H1 (cell line): ENCODE measurements around the gene CDKN1B. TPM values are rescaled to one million over a fixed set of nuclear protein-coding genes. Genes with fewer than 3 reads are reported as not detected.

Experiments
- CTCF ChIA-PET: fragments of 300-600 bp; sonication (Branson Sonifier 250); formaldehyde crosslinking; loops from one replicate; lab custom pipeline; 2021; ENCODE audit not compliant: partially characterized antibody; lab: Charles Lee
- POLR2A ChIA-PET: fragments of 300-600 bp; sonication (Branson Sonifier 250); formaldehyde crosslinking; loops from one replicate; lab custom pipeline; 2021; ENCODE audit warnings: inconsistent platforms; ENCODE audit not compliant: partially characterized antibody; lab: Charles Lee
- DNase-seq, 2 experiments: peaks; one replicate each; pipeline versions ENCODE4 v3.0.0 to v3.0.0-alpha.2; 2010 to 2022; ENCODE audit warnings: low spot score in 2 of 2, low read depth in 1 of 2, mixed read lengths in 1 of 2
- FAIRE-seq: peaks from 2 replicates; lab custom pipeline; 2011; peaks lifted over from hg19 to GRCh38; lab: Jason Lieb, UNC
- H2AFZ ChIP-seq: 2 replicates; pipeline ENCODE4 v1.8.1; 2012; ENCODE audit warnings: low read length, inconsistent platforms
- H2AK5ac ChIP-seq: 2 replicates; pipeline ENCODE4 v1.6.1; 2013; ENCODE audit warnings: low read depth, low read length
- H2BK120ac ChIP-seq: replicated peaks from 2 replicates; pipeline ENCODE3; 2013; ENCODE audit warnings: low read depth, low read length, inconsistent platforms
- H2BK12ac ChIP-seq: 2 replicates; pipeline ENCODE4 v1.6.1; 2013; ENCODE audit warnings: low read depth, low read length
- H2BK15ac ChIP-seq: 2 replicates; pipeline ENCODE4 v1.6.1; 2013; ENCODE audit warnings: low read length
- H2BK20ac ChIP-seq: 2 replicates; pipeline ENCODE4 v1.6.1; 2013; ENCODE audit warnings: low read length
- H2BK5ac ChIP-seq: 2 replicates; pipeline ENCODE4 v1.6.1; 2013; ENCODE audit warnings: low read depth, low read length
- H3K14ac ChIP-seq: 2 replicates; pipeline ENCODE4 v1.6.1; 2013; ENCODE audit warnings: inconsistent platforms; ENCODE audit not compliant: insufficient read length
- H3K18ac ChIP-seq: 2 replicates; pipeline ENCODE4 v1.6.1; 2013; ENCODE audit warnings: low read length; ENCODE audit errors: extremely low read depth
- H3K23ac ChIP-seq: 2 replicates; pipeline ENCODE4 v1.6.1; 2013; ENCODE audit warnings: inconsistent platforms; ENCODE audit not compliant: insufficient read length
- H3K23me2 ChIP-seq: 2 replicates; pipeline ENCODE4 v1.6.1; 2013; ENCODE audit warnings: low read depth, low read length
- H3K27ac ChIP-seq: 2 replicates; pipeline ENCODE4 v1.6.1; 2011; ENCODE audit warnings: low read depth, low read length, inconsistent platforms
- H3K27me3 ChIP-seq, 4 experiments: replicated peaks in 1 of 4; 1 replicate in 1 of 4; 2 replicates in 3 of 4; pipeline versions ENCODE4 v1.6.1 to v1.8.1; 2011 to 2013; ENCODE audit warnings: low read length in 3 of 4, mild to moderate bottlenecking in 3 of 4, inconsistent platforms in 2 of 4, mixed read lengths in 2 of 4, moderate library complexity in 1 of 4; ENCODE audit not compliant: control insufficient read depth in 3 of 4, insufficient read depth in 3 of 4; ENCODE audit errors: extremely low read depth in 1 of 4
- H3K36me3 ChIP-seq, 4 experiments: 2 replicates each; pipeline versions ENCODE4 v1.6.1 to v1.8.1; 2011 to 2013; ENCODE audit warnings: mild to moderate bottlenecking in 4 of 4, low read length in 3 of 4, moderate library complexity in 2 of 4, control low read depth in 1 of 4, inconsistent platforms in 1 of 4; ENCODE audit not compliant: insufficient read depth in 4 of 4, control insufficient read depth in 2 of 4
- H3K4ac ChIP-seq: replicated peaks from 2 replicates; pipeline ENCODE3; 2013; ENCODE audit warnings: low read length, low read depth, mixed read lengths, inconsistent platforms; ENCODE audit not compliant: insufficient read length
- H3K4me1 ChIP-seq, 4 experiments: replicated peaks in 1 of 4; 1 replicate in 1 of 4; 2 replicates in 3 of 4; pipeline versions ENCODE4 v1.6.1 to v1.8.1; 2011 to 2013; ENCODE audit warnings: low read length in 3 of 4, inconsistent platforms in 2 of 4, mixed read lengths in 1 of 4; ENCODE audit not compliant: insufficient read depth in 4 of 4, control insufficient read depth in 3 of 4
- H3K4me2 ChIP-seq, 2 experiments: 2 replicates each; pipeline versions ENCODE4 v1.6.1 to v1.8.1; 2011 to 2013; ENCODE audit warnings: low read depth in 2 of 2, low read length in 2 of 2, control low read depth in 1 of 2, inconsistent platforms in 1 of 2, mild to moderate bottlenecking in 1 of 2; ENCODE audit not compliant: insufficient read depth in 1 of 2
- H3K4me3 ChIP-seq, 4 experiments: fragments of 200-600, 300-600 bp in 1 of 4; sonication (generic), shearing (Covaris generic), sonication (Bioruptor Twin) in 1 of 4; 2 replicates each; pipeline versions ENCODE4 v1.5.1 to v1.8.1; 2011 to 2016; ENCODE audit warnings: low read length in 4 of 4, low read depth in 3 of 4, control low read depth in 2 of 4, inconsistent platforms in 2 of 4, mild to moderate bottlenecking in 2 of 4, mixed read lengths in 1 of 4, moderate library complexity in 1 of 4; ENCODE audit not compliant: insufficient read depth in 2 of 4; ENCODE audit errors: extremely low read depth in 1 of 4
- H3K56ac ChIP-seq: replicated peaks from 2 replicates; pipeline ENCODE3; 2013; ENCODE audit warnings: low read depth, mild to moderate bottlenecking, mixed read lengths, low read length, inconsistent platforms; ENCODE audit not compliant: insufficient read length
- H3K79me1 ChIP-seq: 2 replicates; pipeline ENCODE4 v1.6.1; 2013; ENCODE audit warnings: low read depth, low read length, control low read depth
- H3K79me2 ChIP-seq, 2 experiments: 2 replicates each; pipeline versions ENCODE4 v1.6.1 to v1.8.1; 2012 to 2013; ENCODE audit warnings: low read length in 2 of 2, mild to moderate bottlenecking in 2 of 2, inconsistent platforms in 1 of 2; ENCODE audit not compliant: insufficient read depth in 2 of 2, control insufficient read depth in 1 of 2
- H3K9ac ChIP-seq, 4 experiments: replicated peaks in 1 of 4; 1 replicate in 1 of 4; 2 replicates in 3 of 4; pipeline versions ENCODE4 v1.6.1 to v1.8.1; 2011 to 2013; ENCODE audit warnings: low read depth in 3 of 4, low read length in 3 of 4, control low read depth in 2 of 4, mild to moderate bottlenecking in 2 of 4, moderate library complexity in 2 of 4, inconsistent platforms in 1 of 4; ENCODE audit errors: extremely low read depth in 1 of 4
- H3K9me3 ChIP-seq, 2 experiments: 2 replicates each; pipeline versions ENCODE4 v1.6.1 to v1.8.1; 2012 to 2013; ENCODE audit warnings: mild to moderate bottlenecking in 2 of 2, moderate library complexity in 2 of 2, control low read depth in 1 of 2, inconsistent platforms in 1 of 2, low read depth in 1 of 2, low read length in 1 of 2, mixed read lengths in 1 of 2; ENCODE audit not compliant: insufficient read depth in 2 of 2
- H4K20me1 ChIP-seq, 2 experiments: replicated peaks in 1 of 2; 2 replicates each; pipeline versions ENCODE3 to v1.8.1; 2011 to 2013; ENCODE audit warnings: inconsistent platforms in 2 of 2, low read length in 2 of 2, mild to moderate bottlenecking in 1 of 2; ENCODE audit not compliant: insufficient read depth in 2 of 2, control insufficient read depth in 1 of 2
- H4K5ac ChIP-seq: 2 replicates; pipeline ENCODE4 v1.6.1; 2013; ENCODE audit warnings: low read length, low read depth, mixed read lengths, inconsistent platforms; ENCODE audit not compliant: insufficient read length
- H4K8ac ChIP-seq: 2 replicates; pipeline ENCODE4 v1.8.0; 2013; ENCODE audit warnings: mild to moderate bottlenecking, moderate library complexity, low read length, inconsistent platforms; ENCODE audit not compliant: insufficient read depth; ENCODE audit errors: extremely low read depth
- H4K91ac ChIP-seq: replicated peaks from 2 replicates; pipeline ENCODE3; 2013; ENCODE audit warnings: low read length, mixed read lengths, inconsistent platforms; ENCODE audit not compliant: insufficient read length
- BCL11A ChIP-seq, 2 experiments: IDR thresholded peaks; one replicate each; pipeline ENCODE4 v1.6.1; 2011; ENCODE audit warnings: low read depth in 2 of 2, low read length in 2 of 2, mild to moderate bottlenecking in 2 of 2
- CBX5 ChIP-seq: fragments of 300-800, 300-1000 bp; sonication (generic); IDR thresholded peaks from 2 replicates; pipeline ENCODE4 v1.7.1; 2016; ENCODE audit warnings: antibody characterized with exemption, low read length, low read depth
- CTBP2 ChIP-seq: IDR thresholded peaks from 2 replicates; pipeline ENCODE4 v1.7.0; 2011; ENCODE audit warnings: borderline replicate concordance, mild to moderate bottlenecking, moderate library complexity, mixed read lengths, low read length; ENCODE audit not compliant: insufficient read depth, insufficient read length
- JUND ChIP-seq: IDR thresholded peaks from 2 replicates; pipeline ENCODE4 v1.6.1; 2011; ENCODE audit warnings: mild to moderate bottlenecking, improper control_type of control experiment, low read length
- MAX ChIP-seq: IDR thresholded peaks from 2 replicates; pipeline ENCODE4 v1.6.1; 2012; ENCODE audit warnings: inconsistent platforms
- RBBP5 ChIP-seq: IDR thresholded peaks from 2 replicates; pipeline ENCODE4 v1.7.1; 2012; ENCODE audit warnings: low read depth, mild to moderate bottlenecking, inconsistent platforms, low read length, moderate library complexity, borderline replicate concordance
- SP4 ChIP-seq: IDR thresholded peaks from 2 replicates; pipeline ENCODE4 v1.6.1; 2012; ENCODE audit warnings: low read length, inconsistent platforms
- TAF7 ChIP-seq: optimal IDR thresholded peaks from 2 replicates; pipeline ENCODE3; 2011; ENCODE audit warnings: low read depth, mild to moderate bottlenecking, inconsistent platforms, low read length, moderate library complexity, borderline replicate concordance
- TEAD4 ChIP-seq: IDR thresholded peaks from 2 replicates; pipeline ENCODE4 v1.6.1; 2012; ENCODE audit warnings: low read depth, low read length, inconsistent platforms, mixed read lengths
- ZNF274 ChIP-seq: IDR thresholded peaks from 2 replicates; pipeline ENCODE4 v1.7.0; 2012; ENCODE audit warnings: low read length, borderline replicate concordance; ENCODE audit errors: extremely low read depth
- WGBS, 2 experiments: shearing (Covaris generic) in 1 of 2; methylation state at CpG; one replicate each; pipeline versions ENCODE4 v1.1.6 to v1.1.7; 2013 to 2015; ENCODE audit warnings: low lambda C conversion rate in 2 of 2, mixed read lengths in 2 of 2, inconsistent platforms in 1 of 2, low coverage in 1 of 2, missing lambda C conversion rate in 1 of 2; ENCODE audit not compliant: insufficient replicate concordance in 2 of 2, insufficient coverage in 1 of 2, insufficient read length in 1 of 2; ENCODE audit errors: extremely low coverage in 1 of 2, missing lambda C conversion rate in 1 of 2; 5-methylcytosine and 5-hydroxymethylcytosine counted together
- polyA plus RNA-seq, 7 experiments: library from polyadenylated mRNA; depleted of rRNA in 3 of 7; stranded (reverse) in 5 of 7; unstranded in 2 of 7; fragments of >200 nt in 5 of 7; fragments of 200-250 nt in 2 of 7; gene quantifications; 1 replicate in 5 of 7; 2 replicates in 1 of 7; 4 replicates in 1 of 7; pipeline versions ENCODE4 v1.2.1 to v1.2.3, GENCODE V29; 2011 to 2013; ENCODE audit warnings: missing spikeins in 2 of 7, mixed read lengths in 2 of 7
- total RNA-seq: library from RNA; stranded (reverse); fragmentation: NEBNext Ultra II Directional; extraction: Animal tissue kit (Norgen Biotek cat#: 25700); gene quantifications from 2 replicates; pipeline ENCODE4 v1.2.1, GENCODE V29; 2021

CDKN1B gene
- total and polyA plus RNA-seq, 2 of the 8 experiments (the other 6 are each of a cell fraction or from before 2014, with no cell fraction given), result 6.5 to 27.2 TPM

- H3K79me1 ChIP-seq, result peaks cover 7% of the 10 kb centered on the region; the same call in 1 of the 2 replicates
- no peak overlapping the region for H2BK20ac ChIP-seq
- no peak overlapping the region for H3K9ac ChIP-seq
- ChIA-PET CTCF (interaction anchor here (0.6 to 2.1 kb wide), 2 partner anchors 15 to 1644 kb away, joined by 4 to 12 read pairs; no protein-coding TSS in a partner anchor), POLR2A (interaction anchor here (1.3 kb wide), 1 partner anchor 120 kb away, joined by 3 read pairs; no protein-coding TSS in a partner anchor)
- no peak overlapping the region for H2BK5ac ChIP-seq
- peaks cover 0 to 6% (median 4%) of the 10 kb centered on the region in 4 experiments; a peak in 6 of 7 replicates for H3K4me1 ChIP-seq
- no peak for FAIRE-seq
- H3K23me2 ChIP-seq, result peaks cover 21% of the 10 kb centered on the region
- no peak overlapping the region for H3K4ac ChIP-seq
- H3K27ac ChIP-seq, result no peak overlapping the region
- peaks cover 8 to 26% of the 10 kb centered on the region in 2 experiments; a peak in 3 of 4 replicates for H3K79me2 ChIP-seq
- no peak overlapping the region for H3K18ac ChIP-seq
- no peak overlapping the region for H2AFZ ChIP-seq
- no peak overlapping the region for H4K5ac ChIP-seq
- H2BK15ac ChIP-seq, result no peak overlapping the region
- H3K36me3 ChIP-seq, result peaks cover 0 to 40% (median 10%) of the 10 kb centered on the region in 4 experiments; a peak in 6 of 8 replicates
- no peak overlapping the region for H4K8ac ChIP-seq
- H2BK12ac ChIP-seq, result no peak overlapping the region
- DNase-seq, result no peak
- no peak overlapping the region for H3K4me3 ChIP-seq
- no peak overlapping the region for H3K4me2 ChIP-seq
- H3K27me3 ChIP-seq, result peaks cover 0 to 4% (median under 1%) of the 10 kb centered on the region in 4 experiments; a peak in 2 of 7 replicates
- peaks cover 10 to 12% of the 10 kb centered on the region in 2 experiments for H4K20me1 ChIP-seq
- H3K9me3 ChIP-seq, result no peaks in the 10 kb centered on the region
- H3K56ac ChIP-seq, result no peak overlapping the region
- H2AK5ac ChIP-seq, result no peak overlapping the region
- 80% methylated on average over 3 of the region's 3 CpGs; no CpG with 5 or more reads in 1 of the 2 experiments for WGBS, 2 experiments
- TF ChIP-seq TEAD4 (no peak), JUND (no peak), CBX5 (no peak), MAX (no peak), BCL11A (IDR thresholded peaks at IDR 0.05; ENCODE audit: low read depth in 2 of 2, low read length in 2 of 2) (no peak), SP4 (no peak), RBBP5 (no peak), CTBP2 (no peak), ZNF274 (no peak), TAF7 (no peak)
- TF ChIP-seq, all 59 proteins: peak for 0
- no peak overlapping the region for H3K23ac ChIP-seq
- no peak overlapping the region for H2BK120ac ChIP-seq
- H4K91ac ChIP-seq, result no peak overlapping the region
- no peak overlapping the region for H3K14ac ChIP-seq
Measured at GRCh38 chr12:12721176-12721751, 4.1 kb downstream of the CDKN1B start.
